DND-41 (cell line): ENCODE data around the gene MYCBPAP.

ENCODE experiments used
- CTCF ChIP-seq: IDR thresholded peaks from 2 replicates; pipeline ENCODE4 v1.5.1; 2012; ENCODE audit warnings: borderline replicate concordance, low read length, moderate library complexity, mild to moderate bottlenecking; ENCODE audit not compliant: poor library complexity, severe bottlenecking; ENCODE audit errors: extremely low read depth
- EZH2 ChIP-seq: IDR thresholded peaks from 3 replicates; pipeline ENCODE4 v1.6.1; 2012; ENCODE audit warnings: borderline replicate concordance, low read depth, mild to moderate bottlenecking, moderate library complexity, low read length, inconsistent platforms; ENCODE audit not compliant: severe bottlenecking

- TF ChIP-seq CTCF, result no peak
- TF ChIP-seq EZH2, result no peak
Observed at GRCh38 chr17:50465171-50465570, 43.1 kb upstream of the MYCBPAP start.
